GM23338 (cell line): ENCODE data around the gene KAZN. TPM values are rescaled to one million over a fixed set of nuclear protein-coding genes. Genes with fewer than 3 reads are reported as not detected.

ENCODE experiments used
- ATAC-seq: fragments of 200-7000 bp; cut with Tn5 transposase; 3 replicates; pipeline ENCODE4 v1.9.1; 2020
- DNase-seq: peaks from one replicate; pipeline ENCODE4 v3.0.0-alpha.2; 2015; ENCODE audit warnings: low spot score
- H2AFZ ChIP-seq: fragments of 200-600 bp; sonication (generic); 2 replicates; pipeline ENCODE4 v1.8.0; 2016; ENCODE audit warnings: antibody characterized with exemption, mild to moderate bottlenecking, moderate library complexity
- H3F3A ChIP-seq: fragments of 200-600 bp; sonication (generic); replicated peaks from 2 replicates; pipeline ENCODE4 v1.8.0; 2017; ENCODE audit warnings: antibody characterized with exemption, mixed run types, low read depth
- H3K27ac ChIP-seq: fragments of 200-600 bp; sonication (generic); 2 replicates; pipeline ENCODE4 v1.6.1; 2016; ENCODE audit warnings: low read depth
- H3K27me3 ChIP-seq: fragments of 200-600 bp; sonication (generic); 2 replicates; pipeline ENCODE4 v1.8.0; 2016; ENCODE audit warnings: mild to moderate bottlenecking, mixed run types, moderate library complexity; ENCODE audit not compliant: insufficient read depth
- H3K36me3 ChIP-seq: fragments of 200-600 bp; sonication (generic); 2 replicates; pipeline ENCODE4 v1.8.0; 2016; ENCODE audit warnings: mild to moderate bottlenecking; ENCODE audit not compliant: insufficient read depth
- H3K4me1 ChIP-seq: fragments of 200-600 bp; sonication (generic); 2 replicates; pipeline ENCODE4 v1.8.0; 2016; ENCODE audit warnings: mild to moderate bottlenecking, moderate library complexity; ENCODE audit not compliant: insufficient read depth
- H3K4me2 ChIP-seq: fragments of 200-600 bp; sonication (generic); 2 replicates; pipeline ENCODE4 v1.7.1; 2017; ENCODE audit warnings: mixed run types
- H3K4me3 ChIP-seq: fragments of 200-600 bp; sonication (generic); 2 replicates; pipeline ENCODE4 v1.6.1; 2016; ENCODE audit warnings: mixed run types
- H3K79me2 ChIP-seq: fragments of 200-600 bp; sonication (generic); replicated peaks from 2 replicates; pipeline ENCODE4 v1.8.0; 2017; ENCODE audit warnings: mild to moderate bottlenecking; ENCODE audit not compliant: insufficient read depth
- H3K9me2 ChIP-seq: fragments of 200-600 bp; sonication (generic); 2 replicates; pipeline ENCODE4 v1.8.0; 2017; ENCODE audit not compliant: insufficient read depth
- H4K20me1 ChIP-seq: fragments of 200-600 bp; sonication (generic); replicated peaks from 2 replicates; pipeline ENCODE4 v1.8.0; 2017; ENCODE audit warnings: mild to moderate bottlenecking; ENCODE audit not compliant: insufficient read depth
- H3K27ac Mint-ChIP-seq: 2 replicates; pipeline ENCODE4 v1.8.0; 2020; ENCODE audit warnings: inconsistent platforms, mild to moderate bottlenecking, moderate library complexity, mixed read lengths
- H3K27me3 Mint-ChIP-seq: 3 replicates; pipeline ENCODE4 v1.8.0; 2022; ENCODE audit warnings: low read depth, mild to moderate bottlenecking, moderate library complexity, mixed read lengths, inconsistent platforms; ENCODE audit not compliant: insufficient read depth, poor library complexity
- H3K36me3 Mint-ChIP-seq: 3 replicates; pipeline ENCODE4 v1.8.0; 2021; ENCODE audit warnings: low read depth, mild to moderate bottlenecking, inconsistent platforms, moderate library complexity, mixed read lengths
- H3K4me1 Mint-ChIP-seq: 3 replicates; pipeline ENCODE4 v1.8.0; 2020; ENCODE audit warnings: mild to moderate bottlenecking, inconsistent platforms, mixed read lengths
- H3K4me3 Mint-ChIP-seq: 3 replicates; pipeline ENCODE4 v1.8.0; 2021; ENCODE audit warnings: moderate library complexity, mild to moderate bottlenecking, inconsistent platforms, mixed read lengths
- H3K9me3 Mint-ChIP-seq: 3 replicates; pipeline ENCODE4 v1.8.0; 2020; ENCODE audit warnings: moderate library complexity, mild to moderate bottlenecking, inconsistent platforms, mixed read lengths
- ZNF331 ChIP-seq: fragments of 250-450 bp; sonication (Bioruptor Pico); IDR thresholded peaks from 2 replicates; pipeline ENCODE4 v1.5.0; 2020; ENCODE audit warnings: low read depth, mild to moderate bottlenecking, moderate library complexity
- polyA plus RNA-seq: library from polyadenylated mRNA; unstranded; fragments of >200 nt; fragmentation: Nextera tagmentation; extraction: Ambion mirVana; gene quantifications from 2 replicates; pipeline ENCODE4 v1.2.1, GENCODE V29; 2016
- total RNA-seq: library from RNA; depleted of rRNA; stranded (reverse); fragments of >200 nt; shearing (Covaris generic); gene quantifications from 2 replicates; pipeline ENCODE4 v1.2.3, GENCODE V29; 2014
- TF ChIP-seq, protein P1 (sequence below): fragments of 250-450 bp; sonication (Bioruptor Pico); IDR thresholded peaks from 2 replicates; pipeline ENCODE4 v1.5.0; 2020; ENCODE audit warnings: mild to moderate bottlenecking, moderate library complexity
- TF ChIP-seq, protein P2 (sequence below), 2 experiments: fragments of 200-600 bp in 1 of 2; sonication (generic) in 1 of 2; conservative IDR thresholded peaks; 2 replicates each; pipeline versions ENCODE4 v1.5.1 to v1.6.1; 2016 to 2017; ENCODE audit warnings: antibody characterized with exemption in 2 of 2, low read depth in 2 of 2, mild to moderate bottlenecking in 2 of 2, moderate library complexity in 1 of 2

Gene KAZN
- total and polyA plus RNA-seq, 2 experiments from 2014 or later = 9.9 to 15.0 TPM

GRCh38 chr1:14972107-14972506 is 373.6 kb downstream of the KAZN start (continued):
- TF ChIP-seq, protein P1, sequence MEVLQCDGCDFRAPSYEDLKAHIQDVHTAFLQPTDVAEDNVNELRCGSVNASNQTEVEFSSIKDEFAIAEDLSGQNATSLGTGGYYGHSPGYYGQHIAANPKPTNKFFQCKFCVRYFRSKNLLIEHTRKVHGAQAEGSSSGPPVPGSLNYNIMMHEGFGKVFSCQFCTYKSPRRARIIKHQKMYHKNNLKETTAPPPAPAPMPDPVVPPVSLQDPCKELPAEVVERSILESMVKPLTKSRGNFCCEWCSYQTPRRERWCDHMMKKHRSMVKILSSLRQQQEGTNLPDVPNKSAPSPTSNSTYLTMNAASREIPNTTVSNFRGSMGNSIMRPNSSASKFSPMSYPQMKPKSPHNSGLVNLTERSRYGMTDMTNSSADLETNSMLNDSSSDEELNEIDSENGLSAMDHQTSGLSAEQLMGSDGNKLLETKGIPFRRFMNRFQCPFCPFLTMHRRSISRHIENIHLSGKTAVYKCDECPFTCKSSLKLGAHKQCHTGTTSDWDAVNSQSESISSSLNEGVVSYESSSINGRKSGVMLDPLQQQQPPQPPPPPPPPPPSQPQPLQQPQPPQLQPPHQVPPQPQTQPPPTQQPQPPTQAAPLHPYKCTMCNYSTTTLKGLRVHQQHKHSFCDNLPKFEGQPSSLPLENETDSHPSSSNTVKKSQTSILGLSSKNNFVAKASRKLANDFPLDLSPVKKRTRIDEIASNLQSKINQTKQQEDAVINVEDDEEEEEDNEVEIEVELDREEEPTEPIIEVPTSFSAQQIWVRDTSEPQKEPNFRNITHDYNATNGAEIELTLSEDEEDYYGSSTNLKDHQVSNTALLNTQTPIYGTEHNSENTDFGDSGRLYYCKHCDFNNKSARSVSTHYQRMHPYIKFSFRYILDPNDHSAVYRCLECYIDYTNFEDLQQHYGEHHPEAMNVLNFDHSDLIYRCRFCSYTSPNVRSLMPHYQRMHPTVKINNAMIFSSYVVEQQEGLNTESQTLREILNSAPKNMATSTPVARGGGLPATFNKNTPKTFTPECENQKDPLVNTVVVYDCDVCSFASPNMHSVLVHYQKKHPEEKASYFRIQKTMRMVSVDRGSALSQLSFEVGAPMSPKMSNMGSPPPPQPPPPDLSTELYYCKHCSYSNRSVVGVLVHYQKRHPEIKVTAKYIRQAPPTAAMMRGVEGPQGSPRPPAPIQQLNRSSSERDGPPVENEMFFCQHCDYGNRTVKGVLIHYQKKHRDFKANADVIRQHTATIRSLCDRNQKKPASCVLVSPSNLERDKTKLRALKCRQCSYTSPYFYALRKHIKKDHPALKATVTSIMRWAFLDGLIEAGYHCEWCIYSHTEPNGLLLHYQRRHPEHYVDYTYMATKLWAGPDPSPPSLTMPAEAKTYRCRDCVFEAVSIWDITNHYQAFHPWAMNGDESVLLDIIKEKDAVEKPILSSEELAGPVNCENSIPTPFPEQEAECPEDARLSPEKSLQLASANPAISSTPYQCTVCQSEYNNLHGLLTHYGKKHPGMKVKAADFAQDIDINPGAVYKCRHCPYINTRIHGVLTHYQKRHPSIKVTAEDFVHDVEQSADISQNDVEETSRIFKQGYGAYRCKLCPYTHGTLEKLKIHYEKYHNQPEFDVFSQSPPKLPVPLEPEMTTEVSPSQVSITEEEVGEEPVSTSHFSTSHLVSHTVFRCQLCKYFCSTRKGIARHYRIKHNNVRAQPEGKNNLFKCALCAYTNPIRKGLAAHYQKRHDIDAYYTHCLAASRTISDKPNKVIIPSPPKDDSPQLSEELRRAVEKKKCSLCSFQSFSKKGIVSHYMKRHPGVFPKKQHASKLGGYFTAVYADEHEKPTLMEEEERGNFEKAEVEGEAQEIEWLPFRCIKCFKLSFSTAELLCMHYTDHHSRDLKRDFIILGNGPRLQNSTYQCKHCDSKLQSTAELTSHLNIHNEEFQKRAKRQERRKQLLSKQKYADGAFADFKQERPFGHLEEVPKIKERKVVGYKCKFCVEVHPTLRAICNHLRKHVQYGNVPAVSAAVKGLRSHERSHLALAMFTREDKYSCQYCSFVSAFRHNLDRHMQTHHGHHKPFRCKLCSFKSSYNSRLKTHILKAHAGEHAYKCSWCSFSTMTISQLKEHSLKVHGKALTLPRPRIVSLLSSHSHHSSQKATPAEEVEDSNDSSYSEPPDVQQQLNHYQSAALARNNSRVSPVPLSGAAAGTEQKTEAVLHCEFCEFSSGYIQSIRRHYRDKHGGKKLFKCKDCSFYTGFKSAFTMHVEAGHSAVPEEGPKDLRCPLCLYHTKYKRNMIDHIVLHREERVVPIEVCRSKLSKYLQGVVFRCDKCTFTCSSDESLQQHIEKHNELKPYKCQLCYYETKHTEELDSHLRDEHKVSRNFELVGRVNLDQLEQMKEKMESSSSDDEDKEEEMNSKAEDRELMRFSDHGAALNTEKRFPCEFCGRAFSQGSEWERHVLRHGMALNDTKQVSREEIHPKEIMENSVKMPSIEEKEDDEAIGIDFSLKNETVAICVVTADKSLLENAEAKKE = no peak

GRCh38 chr1:14973773-14974172 is 375.3 kb downstream of the KAZN start:
- Histone ChIP-seq H3K9me2 (no peaks in the 10 kb centered on the region), H4K20me1 (no peaks in the 10 kb centered on the region; the same call in 1 of the 2 replicates)
- peaks cover 3% of the 10 kb centered on the region for H3K27me3 Mint-ChIP-seq

More at GRCh38 chr1:14973773-14974172, 375.3 kb downstream of the KAZN start:
- H3K4me2 ChIP-seq = no peak overlapping the region
- Mint-ChIP-seq H3K4me1 (peaks cover 4% of the 10 kb centered on the region; the same call in 2 of the 3 replicates), H3K36me3 (peaks cover 4% of the 10 kb centered on the region; the same call in 1 of the 3 replicates), H3K9me3 (peaks cover 10% of the 10 kb centered on the region; the same call in 2 of the 3 replicates), H3K27ac (no peak overlapping the region), H3K4me3 (no peak overlapping the region)
- DNase-seq = no peak
- no peaks in the 10 kb centered on the region for H3K4me1 ChIP-seq
- H2AFZ ChIP-seq = no peak overlapping the region
- no peak overlapping the region for H3K4me3 ChIP-seq
- ATAC-seq = no peak
- no peaks in the 10 kb centered on the region for H3K36me3 ChIP-seq
- TF ChIP-seq, protein P2, sequence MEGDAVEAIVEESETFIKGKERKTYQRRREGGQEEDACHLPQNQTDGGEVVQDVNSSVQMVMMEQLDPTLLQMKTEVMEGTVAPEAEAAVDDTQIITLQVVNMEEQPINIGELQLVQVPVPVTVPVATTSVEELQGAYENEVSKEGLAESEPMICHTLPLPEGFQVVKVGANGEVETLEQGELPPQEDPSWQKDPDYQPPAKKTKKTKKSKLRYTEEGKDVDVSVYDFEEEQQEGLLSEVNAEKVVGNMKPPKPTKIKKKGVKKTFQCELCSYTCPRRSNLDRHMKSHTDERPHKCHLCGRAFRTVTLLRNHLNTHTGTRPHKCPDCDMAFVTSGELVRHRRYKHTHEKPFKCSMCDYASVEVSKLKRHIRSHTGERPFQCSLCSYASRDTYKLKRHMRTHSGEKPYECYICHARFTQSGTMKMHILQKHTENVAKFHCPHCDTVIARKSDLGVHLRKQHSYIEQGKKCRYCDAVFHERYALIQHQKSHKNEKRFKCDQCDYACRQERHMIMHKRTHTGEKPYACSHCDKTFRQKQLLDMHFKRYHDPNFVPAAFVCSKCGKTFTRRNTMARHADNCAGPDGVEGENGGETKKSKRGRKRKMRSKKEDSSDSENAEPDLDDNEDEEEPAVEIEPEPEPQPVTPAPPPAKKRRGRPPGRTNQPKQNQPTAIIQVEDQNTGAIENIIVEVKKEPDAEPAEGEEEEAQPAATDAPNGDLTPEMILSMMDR (conservative IDR thresholded peaks at IDR 0.05; ENCODE audit: low read depth in 2 of 2) = no peak
- TF ChIP-seq ZNF331 (CRISPR knock-in tag) = peak; percentile 96
- H3K79me2 ChIP-seq = no peaks in the 10 kb centered on the region
- H3K27ac ChIP-seq = no peak overlapping the region
- no peaks in the 10 kb centered on the region for H3F3A ChIP-seq
- H3K27me3 ChIP-seq = no peaks in the 10 kb centered on the region
